HG03565 (cell line): ENCODE measurements around the gene FAF2.
A peak's percentile ranks its signal among the peaks of the same experiment; 100 is the strongest.
"Not testable (repeated sequence)": the region's sequence is repeated elsewhere in the genome, so short reads cannot be mapped to it uniquely, and the experiment has no call there.

ENCODE experiments used
- ATAC-seq: cut with Tn5 transposase; IDR thresholded peaks from one replicate; pipeline ENCODE4 v1.9.1; 2021; ENCODE audit warnings: mild to moderate bottlenecking, moderate library complexity; ENCODE audit not compliant: unreplicated experiment

The FAF2 gene

DNA sequence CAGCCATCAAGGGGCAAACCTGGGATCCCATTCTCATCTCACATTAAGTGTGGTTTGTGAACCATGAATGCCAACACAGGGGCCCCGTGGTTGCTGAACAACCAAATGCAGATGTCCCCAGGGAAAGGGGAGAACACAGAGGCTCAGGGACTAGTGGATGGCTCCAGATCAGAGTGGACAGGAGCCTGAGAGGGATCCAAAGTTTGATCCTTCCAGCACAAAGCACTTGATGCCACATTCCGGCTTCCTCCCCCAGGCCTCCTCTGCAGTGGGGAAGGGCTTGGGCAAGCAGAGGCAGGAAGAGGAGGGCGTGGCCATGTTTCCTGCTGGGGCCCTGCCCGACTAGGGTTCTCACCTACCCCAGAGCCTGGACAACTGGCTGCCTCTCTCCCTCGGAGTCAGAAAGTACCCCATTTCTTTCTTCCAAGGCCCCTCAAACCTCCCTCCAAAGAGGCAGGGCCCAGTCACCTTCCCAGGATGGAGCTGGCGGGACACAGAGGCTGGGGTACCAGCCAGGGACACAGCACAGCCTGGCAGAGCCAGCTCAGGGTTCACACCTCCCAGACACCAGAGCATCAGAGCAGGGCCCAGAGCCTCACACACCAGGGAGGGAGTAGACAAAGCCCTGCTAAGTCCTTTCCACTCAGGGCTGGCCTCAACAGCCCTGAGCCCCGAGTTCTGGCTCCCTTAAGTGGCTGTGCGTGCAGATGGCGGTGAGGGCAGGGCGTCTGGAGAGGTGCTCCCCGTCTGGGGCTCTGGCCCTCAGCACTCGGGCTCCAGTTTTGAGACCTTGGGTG, 93.4 kb downstream of the FAF2 start:
- ATAC-seq, result no peak

DNA sequence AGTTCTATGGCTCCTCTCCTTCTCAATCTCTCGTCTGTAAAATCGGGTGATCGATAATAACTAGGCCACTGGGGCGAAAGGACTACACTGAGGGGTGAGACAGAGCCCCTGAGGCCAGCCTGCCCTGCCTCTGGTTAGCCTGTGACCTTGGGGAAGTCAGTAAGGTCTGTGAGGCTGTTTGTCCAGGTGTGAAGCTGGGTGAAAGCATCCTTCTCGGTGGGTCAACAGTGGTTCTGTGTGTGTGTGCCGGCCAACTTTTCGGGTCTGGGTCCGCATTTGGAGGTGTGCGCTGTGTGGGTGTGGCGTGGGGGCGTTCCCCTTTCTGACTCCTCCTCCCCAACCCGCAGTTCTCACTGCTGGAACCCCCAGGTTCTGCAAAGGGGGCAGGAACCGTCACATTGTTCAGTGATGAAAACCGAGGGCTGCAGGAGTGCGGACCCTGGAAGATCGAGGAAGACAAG, 94.0 kb downstream of the FAF2 start:
- ATAC-seq, result no peak

DNA sequence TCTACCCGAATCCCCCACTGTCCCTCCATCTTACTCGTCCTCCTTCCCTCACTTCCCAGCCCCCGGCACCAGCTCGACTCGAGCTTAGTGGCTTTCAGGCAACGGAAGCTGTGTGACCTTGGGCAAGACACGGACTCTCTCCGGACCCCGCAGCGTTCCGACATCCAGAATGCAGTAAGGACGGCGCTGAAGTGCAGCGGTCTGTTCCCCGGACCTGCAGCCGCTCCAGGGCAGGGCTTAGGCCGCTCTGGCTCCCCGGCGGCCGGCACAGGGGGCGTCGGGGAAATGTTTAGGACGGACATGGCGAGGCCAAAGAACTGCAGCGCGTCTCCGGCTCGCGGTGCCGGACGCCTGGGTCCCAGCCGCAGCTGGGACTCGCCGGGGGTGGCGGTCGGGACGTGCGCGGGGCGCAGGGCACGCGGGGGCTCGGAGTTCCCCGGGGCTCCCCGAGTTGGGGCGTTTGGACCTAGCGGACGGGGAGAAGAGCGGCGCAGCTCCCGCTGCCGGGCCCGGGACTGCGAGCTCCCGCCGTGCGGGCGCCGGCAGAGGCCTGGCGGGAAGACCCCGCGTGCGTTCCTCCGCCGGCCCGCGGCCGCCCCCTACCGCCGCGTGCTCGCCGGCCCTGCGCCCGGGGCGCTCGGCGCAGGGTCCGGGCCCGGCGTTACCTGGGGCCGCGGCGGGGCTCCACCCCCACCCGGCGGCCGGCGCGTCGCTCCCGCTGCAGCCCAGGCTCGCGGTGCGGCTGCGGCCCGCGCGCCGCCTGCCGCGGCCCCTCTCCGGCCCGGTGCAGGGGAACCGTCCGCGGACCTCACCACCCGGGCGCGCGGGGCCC, 94.6 kb downstream of the FAF2 start:
- ATAC-seq, result peak; percentile 43

DNA sequence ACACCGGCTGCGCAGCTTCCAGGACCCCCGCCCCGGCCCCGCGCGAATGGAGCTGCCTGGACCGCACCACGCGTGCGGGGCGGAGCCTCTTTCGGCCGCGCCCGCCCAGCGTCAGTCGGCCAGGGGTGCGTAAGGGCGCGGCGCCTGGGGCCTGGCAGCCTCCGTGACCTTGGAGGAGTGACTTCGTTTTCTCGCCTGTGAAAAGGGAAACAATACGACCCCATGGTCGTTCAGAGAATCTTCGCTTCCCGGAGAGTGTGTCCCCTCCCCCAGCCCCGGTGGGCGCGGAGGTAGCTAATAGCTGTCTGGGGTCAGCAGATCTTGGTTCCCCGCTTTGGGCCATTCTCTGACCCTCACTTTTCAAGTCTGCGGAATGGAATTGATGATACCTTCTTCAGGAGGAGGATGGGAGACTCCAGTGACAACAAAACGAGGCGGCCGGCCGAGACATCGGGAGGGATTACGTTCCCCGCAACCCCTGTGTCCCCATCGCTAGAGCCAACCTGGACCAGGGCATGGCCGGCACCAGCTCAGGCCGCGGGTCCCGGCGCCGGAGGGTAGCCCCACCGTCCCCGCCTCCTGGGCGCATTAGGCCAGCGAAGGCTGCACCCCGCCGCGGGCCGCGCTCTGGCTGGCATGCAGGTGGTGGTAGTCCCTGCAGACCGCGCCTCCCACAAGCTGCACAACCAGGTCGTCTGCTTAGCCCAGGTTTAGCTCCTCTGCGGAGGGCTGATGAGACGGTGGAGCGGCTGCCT, 95.4 kb downstream of the FAF2 start:
- ATAC-seq, result peak; percentile 54

DNA sequence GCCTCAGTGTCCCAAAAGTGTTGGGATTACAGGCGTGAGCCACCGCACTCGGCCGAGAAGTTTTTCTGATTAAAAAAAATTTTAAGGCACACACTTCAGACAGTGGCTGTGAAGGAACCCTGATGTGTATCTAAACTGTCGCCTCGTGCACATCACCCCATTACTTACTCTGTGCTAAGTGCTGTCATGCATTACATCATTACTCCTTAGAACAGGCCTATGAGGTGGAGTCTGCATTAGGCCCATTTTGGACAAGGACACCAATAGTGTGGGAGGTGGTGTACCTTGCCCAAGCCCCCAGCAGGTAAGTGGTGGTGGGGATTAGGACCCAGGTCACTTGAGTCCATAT, 97.2 kb downstream of the FAF2 start:
- no peak for ATAC-seq

DNA sequence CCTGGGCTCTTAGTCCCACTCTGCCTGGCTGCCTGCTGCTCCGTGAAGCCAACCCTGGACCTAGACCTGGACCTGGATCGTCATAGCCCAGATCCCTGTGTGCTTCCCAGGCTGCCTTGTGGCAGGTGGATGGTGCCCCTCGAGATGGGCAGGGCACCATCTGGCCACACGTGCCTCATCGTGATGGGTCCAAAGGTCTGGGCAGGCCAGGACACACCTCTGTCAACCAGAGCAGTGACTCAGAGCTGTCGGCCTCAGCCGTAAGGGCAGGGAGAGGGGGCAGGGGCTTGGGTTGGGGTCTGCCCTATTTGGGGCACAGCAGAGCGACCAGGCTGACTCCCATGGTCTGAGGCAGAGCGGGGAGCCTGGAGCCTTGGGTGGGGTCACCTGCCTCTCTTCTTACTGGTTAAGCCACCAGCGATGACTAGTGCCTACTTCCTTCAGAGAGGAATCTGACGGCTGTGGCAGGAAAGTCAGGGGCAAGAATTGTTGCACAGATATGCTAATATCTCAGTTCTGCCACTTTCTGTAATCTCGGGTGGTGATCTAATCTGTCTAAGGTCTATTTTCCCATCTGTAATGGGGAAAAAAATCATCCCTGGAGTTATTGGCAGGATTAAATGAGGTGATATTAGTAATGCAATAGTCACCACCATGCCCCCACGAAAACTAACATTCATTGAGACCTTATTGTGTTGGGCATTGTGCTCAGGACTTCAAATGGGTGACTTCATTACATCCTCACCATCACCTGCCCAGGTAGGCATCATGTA, 97.7 kb downstream of the FAF2 start:
- ATAC-seq, result no peak

DNA sequence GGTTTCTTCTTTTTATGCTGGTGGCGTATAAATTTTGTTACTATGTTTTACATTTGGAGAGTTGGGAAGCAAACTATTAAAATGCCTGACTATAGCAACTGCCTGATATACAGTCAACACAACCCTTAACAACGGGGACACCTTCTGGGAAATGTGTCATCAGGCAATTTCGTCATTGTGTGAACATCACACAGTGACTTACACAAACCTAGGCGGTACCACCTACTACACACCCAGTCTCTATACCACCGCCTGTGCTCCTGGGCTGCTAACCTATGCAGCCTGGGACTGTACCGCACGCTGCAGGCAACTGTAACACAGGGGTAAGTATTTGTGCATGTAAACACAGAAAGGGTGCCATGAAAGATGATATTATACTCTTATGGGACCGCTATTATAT, 99.6 kb downstream of the FAF2 start:
- no peak for ATAC-seq

DNA sequence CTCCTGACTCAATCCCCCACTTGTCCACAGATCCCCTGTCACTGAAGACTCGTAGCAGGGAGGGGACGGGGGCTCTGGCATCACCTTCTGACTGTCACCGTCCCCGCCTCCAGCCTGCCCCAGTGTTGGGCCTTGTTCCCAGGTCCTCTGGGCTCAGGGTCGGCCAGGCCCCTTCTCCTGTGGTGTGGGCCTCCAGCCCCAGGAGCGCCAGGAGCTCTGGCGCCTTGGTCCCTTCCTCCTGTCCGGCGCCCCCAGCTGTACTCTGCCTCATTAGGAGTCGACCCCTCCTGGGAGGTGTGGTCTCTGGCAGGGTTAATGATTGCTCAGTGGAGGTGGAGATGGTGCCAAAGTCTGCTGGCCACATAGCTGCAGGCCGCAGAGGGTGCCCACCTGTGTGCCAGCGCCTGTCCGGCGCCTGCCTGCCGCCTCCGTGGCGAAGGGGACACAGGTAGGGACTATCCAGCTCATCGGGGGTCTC, 100.8 kb downstream of the FAF2 start, which contains the start of gene CDHR2:
Gene CDHR2 (plus strand): TSS at position 376 of the 478 bp plus-strand sequence. CDS start 16,011 bp downstream, outside the sequence.
- no peak for ATAC-seq

DNA sequence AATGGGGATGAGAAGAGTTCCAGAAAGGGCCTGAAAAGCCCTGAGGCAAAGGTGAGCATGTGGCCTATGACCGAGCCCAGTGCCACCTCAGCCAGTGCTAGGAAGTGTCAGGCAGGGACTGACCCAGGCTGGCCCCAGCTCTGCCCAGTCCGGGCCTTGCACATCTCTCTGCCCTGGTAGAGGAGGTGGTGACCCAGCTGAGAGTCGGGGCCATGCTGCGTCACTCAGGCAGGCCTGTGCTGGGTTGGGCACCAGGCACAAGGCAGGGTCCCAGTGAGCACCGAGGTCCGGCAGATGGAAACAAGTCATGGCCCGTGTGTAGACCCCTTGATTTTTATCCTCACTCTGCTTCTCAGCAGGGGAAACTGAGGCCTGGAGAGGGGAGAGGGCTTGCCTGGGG, 101.7 kb downstream of the FAF2 start:
- no peak for ATAC-seq

DNA sequence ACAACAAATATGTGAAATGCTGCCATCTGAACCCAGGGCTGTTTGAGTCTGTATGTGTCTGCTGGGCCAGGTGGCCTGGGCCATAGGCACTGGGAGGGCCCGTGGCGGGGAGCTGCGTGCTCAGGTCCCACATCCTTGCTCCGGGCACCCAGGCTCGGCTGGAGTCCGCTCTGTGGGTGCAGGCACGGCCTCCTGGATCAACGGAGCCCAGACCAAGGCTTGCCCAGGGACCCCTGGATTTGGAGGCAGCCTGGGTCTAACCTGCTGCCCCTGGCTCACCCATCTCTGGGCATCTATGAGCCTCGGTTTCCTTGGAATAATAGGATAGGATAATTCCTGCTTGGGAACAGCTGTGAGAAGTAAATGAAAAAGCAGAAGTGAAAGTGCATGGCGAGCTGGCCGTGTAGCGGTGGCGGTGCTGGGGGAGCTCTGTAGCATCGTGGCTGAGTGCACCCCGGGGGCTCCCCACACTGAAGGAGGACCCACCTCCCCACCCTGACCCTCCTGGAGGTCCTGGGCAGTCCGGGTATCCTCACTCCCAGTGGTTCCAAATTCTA, 102.2 kb downstream of the FAF2 start:
- no peak for ATAC-seq

DNA sequence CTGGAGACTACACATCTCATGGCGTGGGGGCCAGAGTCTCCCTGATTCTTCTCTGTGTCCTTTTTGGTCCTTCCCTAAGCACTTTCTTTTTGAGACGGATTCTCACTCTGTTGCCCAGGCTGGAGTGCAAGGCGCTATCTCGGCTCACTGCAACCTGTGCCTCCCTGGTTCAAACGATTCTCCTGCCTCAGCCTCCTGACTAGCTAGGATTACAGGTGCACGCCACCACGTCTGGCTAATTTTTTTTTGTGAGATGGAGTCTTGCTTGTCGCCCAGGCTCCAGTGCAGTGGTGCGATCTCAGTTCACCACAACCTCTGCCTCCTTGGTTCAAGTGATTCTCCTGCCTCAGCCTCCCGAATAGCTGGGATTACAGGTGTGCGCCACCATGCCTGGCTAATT, 102.8 kb downstream of the FAF2 start:
- not testable (repeated sequence) for ATAC-seq

DNA sequence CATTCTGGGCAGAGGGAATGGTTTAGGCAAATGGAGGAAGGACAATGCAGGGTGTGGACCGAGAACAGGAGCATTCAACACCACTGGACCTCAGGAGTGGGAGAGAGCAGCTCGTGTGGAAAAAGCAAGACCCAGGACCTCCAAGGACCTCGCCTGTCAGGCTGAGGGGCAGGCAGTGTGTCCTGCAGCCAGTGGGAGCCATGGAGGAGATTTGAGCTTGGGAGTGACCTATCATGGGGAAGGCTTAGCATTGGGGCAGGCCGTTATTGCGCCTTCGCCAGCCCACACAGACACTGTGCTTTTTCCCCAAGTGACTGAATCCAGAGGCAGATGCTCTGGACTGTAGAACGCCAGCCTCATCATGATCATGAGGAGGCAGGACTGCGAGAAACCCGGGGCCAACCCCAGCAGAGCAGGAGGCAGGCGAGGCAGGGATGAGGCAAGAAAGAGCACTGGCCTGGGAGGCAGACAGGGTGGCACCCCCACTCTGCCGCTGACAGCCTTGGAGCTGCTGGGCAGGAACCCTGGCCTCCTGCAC, 104.2 kb downstream of the FAF2 start:
- ATAC-seq, result no peak

DNA sequence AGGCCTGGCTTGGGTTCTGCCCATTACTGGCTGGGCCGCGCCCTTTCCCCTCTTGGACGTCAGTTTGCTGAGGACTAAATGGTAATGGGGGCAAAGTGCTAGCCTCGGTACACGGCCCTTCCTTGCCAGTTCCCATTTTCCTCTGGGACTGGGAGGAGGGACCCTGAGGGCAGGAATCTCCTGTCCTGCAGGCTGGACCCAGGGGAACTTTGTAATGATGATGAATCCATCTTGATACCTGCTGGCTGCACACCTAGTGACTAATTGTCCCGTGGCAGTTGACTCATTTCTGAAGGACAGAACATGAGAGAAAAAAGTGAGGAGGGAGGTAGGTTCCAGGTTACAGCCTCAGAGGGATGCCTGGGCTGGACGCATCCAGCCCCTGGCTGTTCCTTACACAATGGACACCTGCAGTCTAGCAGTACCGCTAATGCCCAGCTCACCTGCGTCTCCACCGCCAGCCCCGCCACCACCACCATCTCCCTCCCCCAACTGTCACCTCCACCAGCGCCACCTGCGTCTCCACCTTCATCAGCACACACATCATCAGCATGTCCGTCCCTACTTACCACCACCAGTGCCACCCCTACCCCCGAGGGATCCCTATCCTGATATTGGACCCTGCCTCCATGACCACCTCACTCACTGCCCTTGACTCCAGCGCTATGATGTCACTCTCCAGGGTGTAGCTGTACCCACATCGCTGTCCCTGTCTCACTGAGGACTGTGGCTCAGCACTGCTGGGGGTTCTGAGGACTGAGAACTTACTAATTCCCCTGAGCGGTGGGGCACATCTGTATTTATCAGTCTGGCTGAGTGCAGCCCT, 105.3 kb downstream of the FAF2 start:
- no peak for ATAC-seq

DNA sequence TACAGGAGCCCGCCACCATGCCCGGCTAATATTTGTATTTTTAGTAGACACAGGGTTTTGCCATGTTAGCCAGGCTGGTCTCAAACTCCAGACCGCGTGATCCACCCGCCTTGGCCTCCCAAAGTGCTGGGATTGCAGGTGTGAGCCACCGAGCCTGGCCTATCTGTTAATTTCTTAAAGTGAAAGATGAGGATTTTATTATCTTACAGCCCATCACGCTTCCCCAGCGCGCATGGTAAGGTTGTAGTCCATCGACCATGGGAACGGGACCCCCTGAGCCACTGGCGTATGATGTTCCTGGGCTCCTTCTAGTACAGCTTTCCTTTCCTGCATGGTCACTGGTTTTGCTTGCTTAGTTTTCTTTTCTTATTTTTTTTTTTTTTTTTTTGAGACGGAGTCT, 109.7 kb downstream of the FAF2 start:
- no peak for ATAC-seq
